Stimulated activated naive CD8-positive, alpha-beta T cell treated with anti-CD3 and anti-CD28 coated beads, Interleukin-15, Interleukin-2, amounts not matched to agents 100 ng/mL and 50 ng/mL, for 24 hours (primary cell): ENCODE data around the gene RNF111.
"Not testable (repeated sequence)": the region's sequence is repeated elsewhere in the genome, so short reads cannot be mapped to it uniquely, and the experiment has no call there.

Experiments used
- H3K27ac Mint-ChIP-seq: one replicate; pipeline ENCODE4 v1.8.0; 2021; ENCODE audit warnings: mild to moderate bottlenecking, mixed read lengths
- H3K27me3 Mint-ChIP-seq: one replicate; pipeline ENCODE4 v1.8.0; 2021; ENCODE audit warnings: mixed read lengths
- H3K36me3 Mint-ChIP-seq: one replicate; pipeline ENCODE4 v1.8.0; 2021; ENCODE audit warnings: low read depth, mixed read lengths
- H3K4me1 Mint-ChIP-seq: one replicate; pipeline ENCODE4 v1.8.0; 2021; ENCODE audit warnings: low read depth, mixed read lengths
- H3K4me3 Mint-ChIP-seq: one replicate; pipeline ENCODE4 v1.8.0; 2021; ENCODE audit warnings: mild to moderate bottlenecking, mixed read lengths
- H3K9me3 Mint-ChIP-seq: one replicate; pipeline ENCODE4 v1.8.0; 2021; ENCODE audit warnings: mixed read lengths

The RNF111 gene

GRCh38 chr15:58985443-58985842 lies 2.0 kb upstream of the RNF111 start:
- Mint-ChIP-seq H3K27me3 (no peaks in the 10 kb centered on the region), H3K4me3 (no peak overlapping the region), H3K36me3 (peaks cover 8% of the 10 kb centered on the region), H3K9me3 (no peaks in the 10 kb centered on the region), H3K27ac (no peak overlapping the region), H3K4me1 (peaks cover 55% of the 10 kb centered on the region)

GRCh38 chr15:58987036-58987435 lies 427 bp upstream of the RNF111 start:
- Mint-ChIP-seq H3K4me3 (peak overlapping the region; percentile 95), H3K36me3 (peaks cover 22% of the 10 kb centered on the region), H3K27me3 (no peaks in the 10 kb centered on the region), H3K4me1 (peaks cover 56% of the 10 kb centered on the region), H3K27ac (peak overlapping the region; percentile 87), H3K9me3 (no peaks in the 10 kb centered on the region)

GRCh38 chr15:58988006-58988785 lies 733 bp downstream of the RNF111 start:
- H3K4me3 Mint-ChIP-seq: peak overlapping the region; percentile 95
- H3K27me3 Mint-ChIP-seq: no peaks in the 10 kb centered on the region
- peaks cover 26% of the 10 kb centered on the region for H3K36me3 Mint-ChIP-seq
- H3K4me1 Mint-ChIP-seq: peaks cover 51% of the 10 kb centered on the region
- no peaks in the 10 kb centered on the region for H3K9me3 Mint-ChIP-seq
- peak overlapping the region; percentile 87 for H3K27ac Mint-ChIP-seq

GRCh38 chr15:58992181-58992580 lies 4.7 kb downstream of the RNF111 start:
- H3K4me1 Mint-ChIP-seq: peaks cover 47% of the 10 kb centered on the region
- H3K27ac Mint-ChIP-seq: no peak overlapping the region
- H3K9me3 Mint-ChIP-seq: no peaks in the 10 kb centered on the region
- no peaks in the 10 kb centered on the region for H3K27me3 Mint-ChIP-seq
- peaks cover 38% of the 10 kb centered on the region for H3K36me3 Mint-ChIP-seq
- H3K4me3 Mint-ChIP-seq: no peak overlapping the region

GRCh38 chr15:58994906-58995453 lies 7.5 kb downstream of the RNF111 start:
- Mint-ChIP-seq H3K9me3 (no peaks in the 10 kb centered on the region), H3K27me3 (no peaks in the 10 kb centered on the region), H3K4me1 (peaks cover 42% of the 10 kb centered on the region), H3K27ac (no peak overlapping the region), H3K4me3 (no peak overlapping the region), H3K36me3 (peaks cover 37% of the 10 kb centered on the region)

GRCh38 chr15:58999694-59000093 lies 12.2 kb downstream of the RNF111 start:
- Mint-ChIP-seq H3K27ac (peak overlapping the region; percentile 51), H3K36me3 (peaks cover 21% of the 10 kb centered on the region), H3K9me3 (no peaks in the 10 kb centered on the region), H3K4me3 (no peak overlapping the region), H3K4me1 (peaks cover 56% of the 10 kb centered on the region), H3K27me3 (no peaks in the 10 kb centered on the region)

GRCh38 chr15:59000251-59000650 lies 12.8 kb downstream of the RNF111 start:
- not testable (repeated sequence) for H3K9me3 Mint-ChIP-seq, H3K27me3 Mint-ChIP-seq, H3K27ac Mint-ChIP-seq, H3K4me3 Mint-ChIP-seq
- Mint-ChIP-seq H3K4me1 (peaks cover 56% of the 10 kb centered on the region), H3K36me3 (peaks cover 21% of the 10 kb centered on the region)

- H3K4me1 Mint-ChIP-seq: peaks cover 60% of the 10 kb centered on the region
- no peaks in the 10 kb centered on the region for H3K27me3 Mint-ChIP-seq
- H3K9me3 Mint-ChIP-seq: no peaks in the 10 kb centered on the region
- H3K36me3 Mint-ChIP-seq: peaks cover 35% of the 10 kb centered on the region
- H3K27ac Mint-ChIP-seq: no peak overlapping the region
- no peak overlapping the region for H3K4me3 Mint-ChIP-seq
These were observed 14.5 kb downstream of the RNF111 start for GRCh38 chr15:59001946-59002345.

- peak overlapping the region; percentile 60 for H3K27ac Mint-ChIP-seq
- peaks cover 60% of the 10 kb centered on the region for H3K4me1 Mint-ChIP-seq
- no peak overlapping the region for H3K4me3 Mint-ChIP-seq
- H3K9me3 Mint-ChIP-seq: no peaks in the 10 kb centered on the region
- H3K27me3 Mint-ChIP-seq: no peaks in the 10 kb centered on the region
- peaks cover 40% of the 10 kb centered on the region for H3K36me3 Mint-ChIP-seq
These were observed 15.0 kb downstream of the RNF111 start for GRCh38 chr15:59002418-59002859.

GRCh38 chr15:59005579-59005978 lies 18.1 kb downstream of the RNF111 start:
- Mint-ChIP-seq H3K4me1 (peaks cover 43% of the 10 kb centered on the region), H3K27ac (no peak overlapping the region), H3K9me3 (no peaks in the 10 kb centered on the region), H3K4me3 (no peak overlapping the region), H3K27me3 (no peaks in the 10 kb centered on the region), H3K36me3 (peaks cover 43% of the 10 kb centered on the region)

GRCh38 chr15:59008086-59008485 lies 20.6 kb downstream of the RNF111 start:
- Mint-ChIP-seq H3K27ac (no peak overlapping the region), H3K9me3 (no peaks in the 10 kb centered on the region), H3K4me1 (peaks cover 32% of the 10 kb centered on the region), H3K36me3 (peaks cover 57% of the 10 kb centered on the region), H3K4me3 (no peak overlapping the region), H3K27me3 (no peaks in the 10 kb centered on the region)

- Mint-ChIP-seq H3K4me3 (no peak overlapping the region), H3K9me3 (no peaks in the 10 kb centered on the region), H3K27ac (no peak overlapping the region), H3K4me1 (peaks cover 28% of the 10 kb centered on the region), H3K36me3 (peaks cover 47% of the 10 kb centered on the region), H3K27me3 (no peaks in the 10 kb centered on the region)
These were observed 23.9 kb downstream of the RNF111 start for GRCh38 chr15:59011262-59011952.

- Mint-ChIP-seq H3K27ac (no peak overlapping the region), H3K4me3 (no peak overlapping the region), H3K9me3 (no peaks in the 10 kb centered on the region), H3K36me3 (peaks cover 37% of the 10 kb centered on the region), H3K27me3 (no peaks in the 10 kb centered on the region), H3K4me1 (peaks cover 34% of the 10 kb centered on the region)
These were observed 25.9 kb downstream of the RNF111 start for GRCh38 chr15:59013246-59013873.

- Mint-ChIP-seq H3K27ac (no peak overlapping the region), H3K4me1 (peaks cover 34% of the 10 kb centered on the region), H3K36me3 (peaks cover 34% of the 10 kb centered on the region), H3K27me3 (no peaks in the 10 kb centered on the region), H3K9me3 (no peaks in the 10 kb centered on the region), H3K4me3 (no peak overlapping the region)
These were observed 26.6 kb downstream of the RNF111 start for GRCh38 chr15:59014068-59014467.

GRCh38 chr15:59017449-59017848 lies 30.0 kb downstream of the RNF111 start:
- no peaks in the 10 kb centered on the region for H3K9me3 Mint-ChIP-seq
- peaks cover 27% of the 10 kb centered on the region for H3K36me3 Mint-ChIP-seq
- no peaks in the 10 kb centered on the region for H3K27me3 Mint-ChIP-seq
- no peak overlapping the region for H3K4me3 Mint-ChIP-seq
- peaks cover 25% of the 10 kb centered on the region for H3K4me1 Mint-ChIP-seq
- no peak overlapping the region for H3K27ac Mint-ChIP-seq
